Measurements from ENCODE around the gene SYNPO2.
"Not testable (repeated sequence)": the region's sequence is repeated elsewhere in the genome, so short reads cannot be mapped to it uniquely, and the experiment has no call there.

Gene SYNPO2

GRCh38 chr4:118865091-118865708, 23.5 kb upstream of the SYNPO2 start:
- H3K27me3 ChIP-seq (ENCODE audit: insufficient read depth, low read length): no peaks in the 10 kb centered on the region
- no peaks in the 10 kb centered on the region for H3K36me3 ChIP-seq (ENCODE audit: insufficient read depth, low read length)
- H3K4me3 ChIP-seq (ENCODE audit: low read length): no peak overlapping the region
- H3K9me3 ChIP-seq (ENCODE audit: low read length): no peaks in the 10 kb centered on the region
- H2AFZ ChIP-seq (ENCODE audit: low read depth, low read length): peak overlapping the region; percentile 48
- no peaks in the 10 kb centered on the region for H3K4me1 ChIP-seq (ENCODE audit: insufficient read depth, low read length)

GRCh38 chr4:118866442-118866841, 22.2 kb upstream of the SYNPO2 start:
- no peak overlapping the region for H3K4me3 ChIP-seq (ENCODE audit: low read length)
- no peaks in the 10 kb centered on the region for H3K36me3 ChIP-seq (ENCODE audit: insufficient read depth, low read length)
- no peaks in the 10 kb centered on the region for H3K27me3 ChIP-seq (ENCODE audit: insufficient read depth, low read length)
- H3K9me3 ChIP-seq (ENCODE audit: low read length): no peaks in the 10 kb centered on the region
- no peaks in the 10 kb centered on the region for H3K4me1 ChIP-seq (ENCODE audit: insufficient read depth, low read length)
- no peak overlapping the region for H2AFZ ChIP-seq (ENCODE audit: low read depth, low read length)

GRCh38 chr4:118867311-118868067, 21.2 kb upstream of the SYNPO2 start:
- Histone ChIP-seq H3K9me3 (ENCODE audit: low read length) (no peaks in the 10 kb centered on the region), H3K4me3 (ENCODE audit: low read length) (no peak overlapping the region), H3K27me3 (ENCODE audit: insufficient read depth, low read length) (no peaks in the 10 kb centered on the region), H3K4me1 (ENCODE audit: insufficient read depth, low read length) (no peaks in the 10 kb centered on the region), H3K36me3 (ENCODE audit: insufficient read depth, low read length) (no peaks in the 10 kb centered on the region), H2AFZ (ENCODE audit: low read depth, low read length) (no peak overlapping the region)

- H2AFZ ChIP-seq (ENCODE audit: low read depth, low read length): no peak overlapping the region
These were observed 18.8 kb upstream of the SYNPO2 start for GRCh38 chr4:118869808-118870342.

GRCh38 chr4:118872181-118872580, 16.5 kb upstream of the SYNPO2 start:
- no peak overlapping the region for H2AFZ ChIP-seq (ENCODE audit: low read depth, low read length)
- H3K4me3 ChIP-seq (ENCODE audit: low read length): no peak overlapping the region
- H3K27me3 ChIP-seq (ENCODE audit: insufficient read depth, low read length): no peaks in the 10 kb centered on the region
- H3K9me3 ChIP-seq (ENCODE audit: low read length): no peaks in the 10 kb centered on the region
- H3K36me3 ChIP-seq (ENCODE audit: insufficient read depth, low read length): no peaks in the 10 kb centered on the region
- no peaks in the 10 kb centered on the region for H3K4me1 ChIP-seq (ENCODE audit: insufficient read depth, low read length)

More at GRCh38 chr4:118869808-118870342, 18.8 kb upstream of the SYNPO2 start:
- Histone ChIP-seq H3K9me3 (ENCODE audit: low read length) (no peaks in the 10 kb centered on the region), H3K4me3 (ENCODE audit: low read length) (no peak overlapping the region), H3K36me3 (ENCODE audit: insufficient read depth, low read length) (no peaks in the 10 kb centered on the region), H3K4me1 (ENCODE audit: insufficient read depth, low read length) (no peaks in the 10 kb centered on the region), H3K27me3 (ENCODE audit: insufficient read depth, low read length) (no peaks in the 10 kb centered on the region)

GRCh38 chr4:118877797-118878196, 10.9 kb upstream of the SYNPO2 start:
- Histone ChIP-seq H3K4me3 (ENCODE audit: low read length) (no peak overlapping the region), H3K36me3 (ENCODE audit: insufficient read depth, low read length) (no peaks in the 10 kb centered on the region), H3K27me3 (ENCODE audit: insufficient read depth, low read length) (no peaks in the 10 kb centered on the region)

GRCh38 chr4:118878507-118878906, 10.1 kb upstream of the SYNPO2 start:
- not testable (repeated sequence) for H3K4me3 ChIP-seq (ENCODE audit: low read length); H3K4me1 ChIP-seq (ENCODE audit: insufficient read depth, low read length); H2AFZ ChIP-seq (ENCODE audit: low read depth, low read length); H3K9me3 ChIP-seq (ENCODE audit: low read length); H3K36me3 ChIP-seq (ENCODE audit: insufficient read depth, low read length); H3K27me3 ChIP-seq (ENCODE audit: insufficient read depth, low read length)

More at GRCh38 chr4:118877797-118878196, 10.9 kb upstream of the SYNPO2 start:
- no peaks in the 10 kb centered on the region for H3K4me1 ChIP-seq (ENCODE audit: insufficient read depth, low read length)
- H2AFZ ChIP-seq (ENCODE audit: low read depth, low read length): no peak overlapping the region
- H3K9me3 ChIP-seq (ENCODE audit: low read length): peaks cover 2% of the 10 kb centered on the region

- H3K4me1 ChIP-seq (ENCODE audit: insufficient read depth, low read length): no peaks in the 10 kb centered on the region
- H3K27me3 ChIP-seq (ENCODE audit: insufficient read depth, low read length): peaks cover 2% of the 10 kb centered on the region
- H3K4me3 ChIP-seq (ENCODE audit: low read length): no peak overlapping the region
- peaks cover 2% of the 10 kb centered on the region for H3K9me3 ChIP-seq (ENCODE audit: low read length)
- no peaks in the 10 kb centered on the region for H3K36me3 ChIP-seq (ENCODE audit: insufficient read depth, low read length)
- no peak overlapping the region for H2AFZ ChIP-seq (ENCODE audit: low read depth, low read length)
These were observed 9.2 kb upstream of the SYNPO2 start for GRCh38 chr4:118879409-118879808.

- peaks cover 2% of the 10 kb centered on the region for H3K27me3 ChIP-seq (ENCODE audit: insufficient read depth, low read length)
- H2AFZ ChIP-seq (ENCODE audit: low read depth, low read length): no peak overlapping the region
- H3K36me3 ChIP-seq (ENCODE audit: insufficient read depth, low read length): no peaks in the 10 kb centered on the region
- H3K9me3 ChIP-seq (ENCODE audit: low read length): peaks cover 2% of the 10 kb centered on the region
- no peaks in the 10 kb centered on the region for H3K4me1 ChIP-seq (ENCODE audit: insufficient read depth, low read length)
- H3K4me3 ChIP-seq (ENCODE audit: low read length): no peak overlapping the region
These were observed 7.0 kb upstream of the SYNPO2 start for GRCh38 chr4:118881512-118882146.

- peaks cover 3% of the 10 kb centered on the region for H3K4me1 ChIP-seq (ENCODE audit: insufficient read depth, low read length)
- H3K36me3 ChIP-seq (ENCODE audit: insufficient read depth, low read length): no peaks in the 10 kb centered on the region
- peaks cover 5% of the 10 kb centered on the region for H3K27me3 ChIP-seq (ENCODE audit: insufficient read depth, low read length)
- H2AFZ ChIP-seq (ENCODE audit: low read depth, low read length): no peak overlapping the region
- H3K4me3 ChIP-seq (ENCODE audit: low read length): no peak overlapping the region
- no peaks in the 10 kb centered on the region for H3K9me3 ChIP-seq (ENCODE audit: low read length)
These were observed 4.8 kb upstream of the SYNPO2 start for GRCh38 chr4:118883861-118884260.

- peaks cover 5% of the 10 kb centered on the region for H3K27me3 ChIP-seq (ENCODE audit: insufficient read depth, low read length)
- H3K36me3 ChIP-seq (ENCODE audit: insufficient read depth, low read length): no peaks in the 10 kb centered on the region
- H3K9me3 ChIP-seq (ENCODE audit: low read length): no peaks in the 10 kb centered on the region
- peaks cover 8% of the 10 kb centered on the region for H3K4me1 ChIP-seq (ENCODE audit: insufficient read depth, low read length)
- no peak overlapping the region for H2AFZ ChIP-seq (ENCODE audit: low read depth, low read length)
- H3K4me3 ChIP-seq (ENCODE audit: low read length): no peak overlapping the region
These were observed 3.9 kb upstream of the SYNPO2 start for GRCh38 chr4:118884716-118885115.

- H3K4me1 ChIP-seq (ENCODE audit: insufficient read depth, low read length): peaks cover 11% of the 10 kb centered on the region
- H3K36me3 ChIP-seq (ENCODE audit: insufficient read depth, low read length): no peaks in the 10 kb centered on the region
- H3K4me3 ChIP-seq (ENCODE audit: low read length): peak overlapping the region; percentile 42
- H3K27me3 ChIP-seq (ENCODE audit: insufficient read depth, low read length): peaks cover 3% of the 10 kb centered on the region
- no peaks in the 10 kb centered on the region for H3K9me3 ChIP-seq (ENCODE audit: low read length)
- H2AFZ ChIP-seq (ENCODE audit: low read depth, low read length): peak overlapping the region; percentile 50
These were observed 648 bp downstream of the SYNPO2 start for GRCh38 chr4:118889312-118889691.

GRCh38 chr4:118894034-118894433, 5.4 kb downstream of the SYNPO2 start:
- H3K36me3 ChIP-seq (ENCODE audit: insufficient read depth, low read length): no peaks in the 10 kb centered on the region
- peaks cover 7% of the 10 kb centered on the region for H3K4me1 ChIP-seq (ENCODE audit: insufficient read depth, low read length)
- H2AFZ ChIP-seq (ENCODE audit: low read depth, low read length): no peak overlapping the region
- H3K27me3 ChIP-seq (ENCODE audit: insufficient read depth, low read length): no peaks in the 10 kb centered on the region
- no peak overlapping the region for H3K4me3 ChIP-seq (ENCODE audit: low read length)
- no peaks in the 10 kb centered on the region for H3K9me3 ChIP-seq (ENCODE audit: low read length)
